GM06990 (cell line): Measurements from ENCODE around the gene RBFOX1.

Source experiments
- DNase-seq: peaks from one replicate; pipeline ENCODE4 v3.0.0-alpha.2; 2011; ENCODE audit not compliant: insufficient read length; ENCODE audit errors: extremely low read depth
- H3K27me3 ChIP-seq: replicated peaks from 2 replicates; pipeline ENCODE4 v1.6.0; 2011; ENCODE audit warnings: low read length; ENCODE audit not compliant: control insufficient read depth, insufficient read depth
- H3K36me3 ChIP-seq: 2 replicates; pipeline ENCODE4 v1.5.1; 2011; ENCODE audit warnings: low read length; ENCODE audit not compliant: control insufficient read depth, insufficient read depth
- H3K4me3 ChIP-seq: replicated peaks from 2 replicates; pipeline ENCODE4 v1.5.1; 2011; ENCODE audit warnings: low read depth, mild to moderate bottlenecking, control low read depth, low read length
- CTCF ChIP-seq: IDR thresholded peaks from 2 replicates; pipeline ENCODE4 v1.5.1; 2011; ENCODE audit warnings: low read length, control low read depth, mild to moderate bottlenecking, inconsistent platforms; ENCODE audit not compliant: insufficient read depth, poor library complexity, severe bottlenecking

The RBFOX1 gene

GRCh38 chr16:7744546-7745264 is 412.1 kb downstream of the RBFOX1 start:
- no peak for DNase-seq
- no peak overlapping the region for H3K4me3 ChIP-seq
- no peak for TF ChIP-seq CTCF

GRCh38 chr16:7745276-7745675 is 412.6 kb downstream of the RBFOX1 start:
- no peaks in the 10 kb centered on the region for H3K36me3 ChIP-seq
- H3K27me3 ChIP-seq = no peaks in the 10 kb centered on the region
- DNase-seq = no peak
- no peak for TF ChIP-seq CTCF
- H3K4me3 ChIP-seq = no peak overlapping the region

More at GRCh38 chr16:7744546-7745264, 412.1 kb downstream of the RBFOX1 start:
- Histone ChIP-seq H3K36me3 (no peaks in the 10 kb centered on the region), H3K27me3 (no peaks in the 10 kb centered on the region)

GRCh38 chr16:7746941-7747340 is 414.3 kb downstream of the RBFOX1 start:
- no peaks in the 10 kb centered on the region for H3K27me3 ChIP-seq
- no peaks in the 10 kb centered on the region for H3K36me3 ChIP-seq
- H3K4me3 ChIP-seq = no peak overlapping the region
- no peak for DNase-seq
- TF ChIP-seq CTCF = no peak

GRCh38 chr16:7748522-7748921 is 415.9 kb downstream of the RBFOX1 start:
- Histone ChIP-seq H3K27me3 (no peaks in the 10 kb centered on the region), H3K4me3 (no peak overlapping the region), H3K36me3 (no peaks in the 10 kb centered on the region)
- no peak for TF ChIP-seq CTCF
- DNase-seq = no peak

GRCh38 chr16:7755347-7755882 is 422.8 kb downstream of the RBFOX1 start:
- Histone ChIP-seq H3K36me3 (no peaks in the 10 kb centered on the region), H3K27me3 (no peaks in the 10 kb centered on the region), H3K4me3 (no peak overlapping the region)
- TF ChIP-seq CTCF = no peak
- no peak for DNase-seq
